Tibial nerve (tissue), 3 donors: ENCODE results near the gene PFDN2.

Source experiments
- CTCF ChIP-seq, 5 experiments: fragments of 200-600 bp in 3 of 5; fragments of 450-650 bp in 2 of 5; sonication (generic) in 3 of 5; IDR thresholded peaks; one replicate each; pipeline ENCODE4 v1.5.1; 2016 to 2019; ENCODE audit warnings: antibody characterized with exemption in 5 of 5, mild to moderate bottlenecking in 3 of 5, moderate library complexity in 2 of 5
- POLR2A ChIP-seq, 2 donors: fragments of 450-650 bp; IDR thresholded peaks; one replicate each; pipeline ENCODE4 v1.6.1; 2017; ENCODE audit warnings: antibody characterized with exemption in 2 of 2, mild to moderate bottlenecking in 2 of 2, moderate library complexity in 2 of 2

- TF ChIP-seq CTCF (IDR thresholded peaks at IDR 0.05) (no peak), POLR2A (IDR thresholded peaks at IDR 0.05) (no peak)
Measured at GRCh38 chr1:161158316-161159010, 40.6 kb upstream of the PFDN2 start.
